Right renal cortex interstitium (tissue), 3 donors: ENCODE results near the gene FRMD5. TPM values are rescaled to one million over a fixed set of nuclear protein-coding genes. Genes with fewer than 3 reads are reported as not detected.
"Not testable (repeated sequence)": the region's sequence is repeated elsewhere in the genome, so short reads cannot be mapped to it uniquely, and the experiment has no call there.

Experiments used
- DNase-seq, 3 donors: peaks; one replicate each; pipeline ENCODE4 v3.0.0-alpha.2; 2013; ENCODE audit warnings: low read depth in 3 of 3, low spot score in 2 of 3
- polyA plus RNA-seq, 3 donors: library from polyadenylated mRNA; unstranded; fragments of 120-200 nt; gene quantifications; one replicate each; pipeline ENCODE4 v1.2.1, GENCODE V29; 2013; ENCODE audit not compliant: insufficient read length in 3 of 3

FRMD5 gene
- polyA plus RNA-seq, result under 1 TPM; 0.76 to 0.90 (median 0.78) TPM

GRCh38 chr15:44195151-44195740, at the start of gene FRMD5:
TSS of gene FRMD5 (minus strand) at chr15:44195271.
- peak; percentile 81 to 83 (median 81) for DNase-seq

GRCh38 chr15:44243829-44244228, 48.8 kb upstream of the FRMD5 start:
- no peak for DNase-seq

GRCh38 chr15:44243141-44243540, 48.1 kb upstream of the FRMD5 start:
- no peak for DNase-seq

GRCh38 chr15:44231842-44232241, 36.8 kb upstream of the FRMD5 start:
- no peak for DNase-seq

GRCh38 chr15:44229301-44229700, 34.2 kb upstream of the FRMD5 start:
- not testable (repeated sequence) for DNase-seq

- no peak for DNase-seq
Observed at GRCh38 chr15:44227584-44227983, 32.5 kb upstream of the FRMD5 start.

- DNase-seq, result not testable (repeated sequence)
Observed at GRCh38 chr15:44227001-44227400, 31.9 kb upstream of the FRMD5 start.

- no peak for DNase-seq
Observed at GRCh38 chr15:44222478-44222877, 27.4 kb upstream of the FRMD5 start.

- no peak for DNase-seq
Observed at GRCh38 chr15:44219073-44219472, 24.0 kb upstream of the FRMD5 start.

- DNase-seq, result no peak
Observed at GRCh38 chr15:44216958-44217357, 21.9 kb upstream of the FRMD5 start.

GRCh38 chr15:44215594-44215993, 20.5 kb upstream of the FRMD5 start:
- DNase-seq, result no peak

GRCh38 chr15:44208956-44209355, 13.9 kb upstream of the FRMD5 start:
- DNase-seq, result no peak

- DNase-seq, result no peak
Observed at GRCh38 chr15:44207643-44208042, 12.6 kb upstream of the FRMD5 start.

- no peak for DNase-seq
Observed at GRCh38 chr15:44199393-44199792, 4.3 kb upstream of the FRMD5 start.

GRCh38 chr15:44194323-44195150, 534 bp downstream of the FRMD5 start:
- peak in 2 of 3 donors; percentile 10 for DNase-seq

- peak in 2 of 3 donors; percentile 7 to 18 for DNase-seq
Observed at GRCh38 chr15:44193651-44194322, 1.3 kb downstream of the FRMD5 start.

- no peak for DNase-seq
Observed at GRCh38 chr15:44188795-44189194, 6.3 kb downstream of the FRMD5 start.

GRCh38 chr15:44186705-44187104, 8.4 kb downstream of the FRMD5 start:
- no peak for DNase-seq

GRCh38 chr15:44183363-44183762, 11.7 kb downstream of the FRMD5 start:
- no peak for DNase-seq

GRCh38 chr15:44181410-44181809, 13.7 kb downstream of the FRMD5 start:
- DNase-seq, result no peak

- no peak for DNase-seq
Observed at GRCh38 chr15:44177139-44177538, 17.9 kb downstream of the FRMD5 start.

- DNase-seq, result no peak
Observed at GRCh38 chr15:44173813-44174212, 21.3 kb downstream of the FRMD5 start.
